Stomach (tissue), 9 donors: ENCODE results near the gene PLOD2. TPM values are rescaled to one million over a fixed set of nuclear protein-coding genes. Genes with fewer than 3 reads are reported as not detected.

Source experiments
- DNase-seq, 2 donors: peaks; one replicate each; pipeline versions ENCODE4 v3.0.0 to v3.0.0-alpha.2; 2013 to 2019
- H3K27ac ChIP-seq, 5 donors: fragments of 200-600 bp in 4 of 5; sonication (generic) in 4 of 5; one replicate each; pipeline ENCODE4 v1.5.1; 2013 to 2019; ENCODE audit warnings: mild to moderate bottlenecking in 1 of 5, moderate library complexity in 1 of 5
- H3K27me3 ChIP-seq, 3 donors: fragments of 200-600 bp; sonication (generic); one replicate each; pipeline ENCODE4 v1.5.1; 2017 to 2019; ENCODE audit warnings: mixed run types in 1 of 3
- H3K36me3 ChIP-seq, 4 donors: fragments of 200-600 bp; sonication (generic); 1 replicate in 3 of 4; 2 replicates in 1 of 4; pipeline ENCODE4 v1.5.1; 2016 to 2019
- H3K4me1 ChIP-seq, 4 donors: fragments of 200-600 bp; sonication (generic); one replicate each; pipeline ENCODE4 v1.5.1; 2016 to 2019
- H3K4me3 ChIP-seq, 4 donors: fragments of 200-600 bp; sonication (generic) in 3 of 4; one replicate each; pipeline ENCODE4 v1.5.1; 2016 to 2019; ENCODE audit warnings: mild to moderate bottlenecking in 1 of 4
- H3K9me3 ChIP-seq, 4 donors: fragments of 200-600 bp; sonication (generic); one replicate each; pipeline ENCODE4 v1.5.1; 2016 to 2019
- CTCF ChIP-seq, 7 experiments: fragments of 450-650 bp in 4 of 7; fragments of 200-600 bp in 3 of 7; sonication (generic) in 3 of 7; IDR thresholded peaks; one replicate each; pipeline ENCODE4 v1.5.1; 2016 to 2019; ENCODE audit warnings: antibody characterized with exemption in 7 of 7, control low read depth in 2 of 7, mild to moderate bottlenecking in 1 of 7
- EP300 ChIP-seq: sonication (generic); formaldehyde crosslinking; IDR thresholded peaks from one replicate; pipeline ENCODE4 v1.6.1; 2017; ENCODE audit warnings: antibody characterized with exemption
- POLR2A ChIP-seq, 4 donors: fragments of 450-650 bp; IDR thresholded peaks; one replicate each; pipeline ENCODE4 v1.6.1; 2016; ENCODE audit warnings: antibody characterized with exemption in 4 of 4, control low read depth in 2 of 4, mild to moderate bottlenecking in 1 of 4, moderate library complexity in 1 of 4
- POLR2AphosphoS5 ChIP-seq, 3 donors: sonication (generic); formaldehyde crosslinking; IDR thresholded peaks; one replicate each; pipeline ENCODE4 v1.6.1; 2016; ENCODE audit warnings: antibody characterized with exemption in 3 of 3
- WGBS, 5 donors: extraction: QIAGEN DNeasy Blood & Tissue Kit in 3 of 5; methylation state at CpG; one replicate each; pipeline versions ENCODE4 v1.1.5 to v1.1.7; 2013 to 2018; 5-methylcytosine and 5-hydroxymethylcytosine counted together
- intact Hi-C: fragments of 100-400 bp; cut with DNase I; formaldehyde crosslinking; loops from one replicate; pipeline ENCODE4 v1.15.1; 2023; ENCODE audit warnings: low total_unique reads
- polyA plus RNA-seq, 3 donors: library from polyadenylated mRNA; stranded (reverse); fragments of 200-250 nt; gene quantifications; one replicate each; pipeline ENCODE4 v1.2.3, GENCODE V29; 2013
- total RNA-seq, 5 donors: library from RNA; depleted of rRNA; stranded (reverse); fragments of >200 nt; gene quantifications; one replicate each; pipeline versions ENCODE4 v1.1.0 to v1.2.3, GENCODE V29; 2014 to 2016
- donor health status: healthy with polysubstance abuse.
- donor health status: Bipolar disorder and iron deficiency.
- donor health status: healthy.

The PLOD2 gene
- total and polyA plus RNA-seq, 8 donors = 18.1 to 99.5 (median 43.0) TPM

- H3K27ac ChIP-seq = peak overlapping the region in 1 of 5 donors; percentile 93
- peak in 2 of 3 donors; percentile 19 to 23 for TF ChIP-seq POLR2AphosphoS5 (IDR thresholded peaks at IDR 0.05)
- TF ChIP-seq CTCF (IDR thresholded peaks at IDR 0.05) = peak in 4 of 7 experiments; percentile 9 to 47 (median 30)
- TF ChIP-seq POLR2A (IDR thresholded peaks at IDR 0.05) = no peak
- no peak for TF ChIP-seq EP300
- peaks cover 0 to 13% (median 9%) of the 10 kb centered on the region in 3 donors for H3K27me3 ChIP-seq
- no peak for DNase-seq
- intact Hi-C loops = no loop called here
- peaks cover 15 to 62% (median 32%) of the 10 kb centered on the region in 4 donors for H3K4me1 ChIP-seq
- no peaks in the 10 kb centered on the region for H3K36me3 ChIP-seq
- no peaks in the 10 kb centered on the region for H3K9me3 ChIP-seq
- no peak overlapping the region for H3K4me3 ChIP-seq
- 58 to 76% (median 72%) methylated on average over 2 of the region's 2 CpGs for WGBS, 5 donors
Observed at GRCh38 chr3:146163584-146163983, 2.6 kb upstream of the PLOD2 start.

GRCh38 chr3:146162561-146162960, 1.6 kb upstream of the PLOD2 start:
- H3K36me3 ChIP-seq = no peaks in the 10 kb centered on the region
- H3K4me1 ChIP-seq = peaks cover 25 to 73% (median 42%) of the 10 kb centered on the region in 4 donors
- no peak for TF ChIP-seq CTCF (IDR thresholded peaks at IDR 0.05)
- no peak for TF ChIP-seq EP300
- TF ChIP-seq POLR2A (IDR thresholded peaks at IDR 0.05) = no peak
- no peak for TF ChIP-seq POLR2AphosphoS5 (IDR thresholded peaks at IDR 0.05)
- WGBS, 5 donors = 74 to 93% (median 85%) methylated on average over 2 of the region's 2 CpGs
- no peaks in the 10 kb centered on the region for H3K9me3 ChIP-seq
- peaks cover 0 to 13% (median 9%) of the 10 kb centered on the region in 3 donors for H3K27me3 ChIP-seq
- H3K27ac ChIP-seq = peak overlapping the region; percentile 31 to 96 (median 95)
- H3K4me3 ChIP-seq = no peak overlapping the region
- no peak for DNase-seq
- intact Hi-C loops = no loop called here

- Histone ChIP-seq H3K27me3 (peaks cover 0 to 13% (median 9%) of the 10 kb centered on the region in 3 donors), H3K4me3 (peak overlapping the region; percentile 77 to 80 (median 78)), H3K4me1 (peaks cover 24 to 79% (median 48%) of the 10 kb centered on the region in 4 donors), H3K36me3 (no peaks in the 10 kb centered on the region), H3K27ac (peak overlapping the region; percentile 93 to 96 (median 95)), H3K9me3 (no peaks in the 10 kb centered on the region)
- 3 to 17% (median 5%) methylated on average over 15 of the region's 15 CpGs for WGBS, 5 donors
- intact Hi-C loops = no loop called here
- TF ChIP-seq POLR2AphosphoS5 (IDR thresholded peaks at IDR 0.05) (no peak), CTCF (IDR thresholded peaks at IDR 0.05) (no peak), EP300 (no peak), POLR2A (IDR thresholded peaks at IDR 0.05) (no peak)
- peak; percentile 32 to 79 for DNase-seq
Observed at GRCh38 chr3:146161663-146162002, 649 bp upstream of the PLOD2 start.

- Histone ChIP-seq H3K36me3 (no peaks in the 10 kb centered on the region), H3K27me3 (peaks cover 0 to 13% (median 9%) of the 10 kb centered on the region in 3 donors), H3K27ac (peak overlapping the region; percentile 93 to 96 (median 95)), H3K4me3 (peak overlapping the region; percentile 77 to 80 (median 78)), H3K9me3 (no peaks in the 10 kb centered on the region), H3K4me1 (peaks cover 13 to 79% (median 48%) of the 10 kb centered on the region in 4 donors)
- peak; percentile 66 to 89 for DNase-seq
- whole genome bisulfite sequencing, 5 donors = 0 to 3% (median 1%) methylated on average over 9 to 35 of the region's 35 CpGs
- TF ChIP-seq EP300 (no peak), POLR2A (IDR thresholded peaks at IDR 0.05) (no peak), POLR2AphosphoS5 (IDR thresholded peaks at IDR 0.05) (peak; percentile 27 to 79 (median 58)), CTCF (IDR thresholded peaks at IDR 0.05) (peak in 4 of 7 experiments; percentile 24 to 55 (median 40))
- intact Hi-C loops = no loop called here
Observed at GRCh38 chr3:146160321-146160963, 542 bp downstream of the PLOD2 start.
